ENCODE measurements around the gene TMEM115.

Gene TMEM115

DNA sequence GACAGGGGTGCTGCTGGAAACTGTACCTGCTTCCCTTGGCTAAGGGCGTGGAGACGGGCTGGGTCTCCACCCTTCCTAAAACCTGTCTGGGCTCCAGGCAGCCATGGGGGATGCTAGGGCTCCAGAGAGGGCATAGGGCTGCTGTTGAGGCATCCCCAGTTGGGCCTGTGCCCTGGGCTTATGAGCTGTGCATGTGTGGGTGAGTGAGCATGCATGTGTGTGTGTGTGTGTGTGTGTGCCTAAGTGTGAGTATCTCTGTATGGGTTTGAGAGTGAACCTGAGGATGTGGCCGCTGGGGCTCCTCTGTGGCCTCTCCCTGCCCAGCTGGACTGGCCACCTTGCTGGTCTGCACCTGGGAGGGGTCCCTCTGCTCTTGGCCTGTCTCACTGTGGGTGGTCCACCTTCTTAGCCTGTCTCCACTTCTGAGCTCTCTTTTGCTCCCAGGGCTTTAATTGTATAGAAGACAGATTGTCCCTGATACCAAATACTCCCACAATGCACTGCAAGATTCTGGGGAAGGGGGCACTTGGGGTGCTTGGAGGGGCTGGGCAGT, 11.9 kb upstream of the TMEM115 start:
- in situ Hi-C loops (cut with MboI; ENCODE audit: low sequenced_read_pairs, unreplicated experiment), result no loop called here
- DNase-seq (ENCODE audit: low spot score), result no peak
- TF ChIP-seq, protein P1, sequence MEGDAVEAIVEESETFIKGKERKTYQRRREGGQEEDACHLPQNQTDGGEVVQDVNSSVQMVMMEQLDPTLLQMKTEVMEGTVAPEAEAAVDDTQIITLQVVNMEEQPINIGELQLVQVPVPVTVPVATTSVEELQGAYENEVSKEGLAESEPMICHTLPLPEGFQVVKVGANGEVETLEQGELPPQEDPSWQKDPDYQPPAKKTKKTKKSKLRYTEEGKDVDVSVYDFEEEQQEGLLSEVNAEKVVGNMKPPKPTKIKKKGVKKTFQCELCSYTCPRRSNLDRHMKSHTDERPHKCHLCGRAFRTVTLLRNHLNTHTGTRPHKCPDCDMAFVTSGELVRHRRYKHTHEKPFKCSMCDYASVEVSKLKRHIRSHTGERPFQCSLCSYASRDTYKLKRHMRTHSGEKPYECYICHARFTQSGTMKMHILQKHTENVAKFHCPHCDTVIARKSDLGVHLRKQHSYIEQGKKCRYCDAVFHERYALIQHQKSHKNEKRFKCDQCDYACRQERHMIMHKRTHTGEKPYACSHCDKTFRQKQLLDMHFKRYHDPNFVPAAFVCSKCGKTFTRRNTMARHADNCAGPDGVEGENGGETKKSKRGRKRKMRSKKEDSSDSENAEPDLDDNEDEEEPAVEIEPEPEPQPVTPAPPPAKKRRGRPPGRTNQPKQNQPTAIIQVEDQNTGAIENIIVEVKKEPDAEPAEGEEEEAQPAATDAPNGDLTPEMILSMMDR (IDR thresholded peaks at IDR 0.05; ENCODE audit: borderline replicate concordance, control extremely low read depth, extremely low read depth, insufficient read depth, missing control alignments), result no peak

DNA sequence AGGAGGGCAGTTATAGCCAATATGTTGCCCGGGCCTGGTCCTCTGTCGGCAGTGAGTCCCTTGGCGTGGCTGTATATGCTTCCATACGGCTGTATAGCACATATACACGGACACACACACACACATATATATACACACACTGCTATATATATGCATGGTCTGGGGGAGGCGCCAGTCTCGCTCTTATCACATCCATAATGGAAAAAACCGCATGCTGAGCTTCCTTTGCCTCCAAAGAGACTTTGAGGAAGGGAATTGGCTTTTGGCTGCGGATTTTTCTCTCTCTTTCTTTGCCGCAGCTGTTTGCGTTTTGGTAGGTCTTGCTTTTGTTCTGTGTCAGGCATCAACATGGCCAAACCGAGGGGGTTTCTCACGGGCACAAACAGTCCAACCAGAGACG, 11.3 kb upstream of the TMEM115 start:
- in situ Hi-C loops (cut with MboI; ENCODE audit: low sequenced_read_pairs, unreplicated experiment), result no loop called here
- DNase-seq (ENCODE audit: low spot score), result no peak
- TF ChIP-seq, protein P1 (IDR thresholded peaks at IDR 0.05; ENCODE audit: borderline replicate concordance, control extremely low read depth, extremely low read depth, insufficient read depth, missing control alignments), result no peak

DNA sequence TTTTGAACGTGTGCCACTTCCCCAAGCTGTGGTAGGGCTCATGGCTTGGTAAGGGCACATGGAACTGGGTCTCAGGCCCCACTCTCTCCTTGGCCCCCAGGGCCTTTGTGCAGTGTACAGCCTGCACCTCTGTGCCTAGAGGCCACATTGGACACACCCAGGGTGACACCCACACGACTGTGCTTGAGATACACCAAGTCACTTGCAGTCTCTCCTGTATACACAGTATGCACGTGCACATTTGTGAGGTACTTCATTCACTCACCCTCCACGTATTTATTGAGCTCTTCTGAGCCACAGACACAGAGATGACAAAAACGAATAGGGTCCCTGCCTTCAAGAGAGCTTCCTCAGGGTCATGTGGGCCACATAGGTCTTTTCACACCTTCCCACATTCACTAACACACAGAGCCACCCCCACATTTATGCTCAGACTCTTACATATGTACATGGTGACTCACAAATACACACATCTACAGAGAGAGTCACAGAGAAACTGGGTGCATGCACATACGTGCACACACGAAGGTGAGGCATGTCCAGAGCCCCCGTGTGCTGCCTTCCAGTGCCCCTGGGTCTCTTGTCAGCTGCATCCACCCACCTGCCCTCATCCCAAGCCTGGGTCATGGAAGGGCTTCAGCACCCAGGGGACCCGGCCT, 9.8 kb upstream of the TMEM115 start:
- DNase-seq (ENCODE audit: low spot score), result no peak
- TF ChIP-seq, protein P1 (IDR thresholded peaks at IDR 0.05; ENCODE audit: borderline replicate concordance, control extremely low read depth, extremely low read depth, insufficient read depth, missing control alignments), result no peak
- in situ Hi-C loops (cut with MboI; ENCODE audit: low sequenced_read_pairs, unreplicated experiment), result no loop called here

DNA sequence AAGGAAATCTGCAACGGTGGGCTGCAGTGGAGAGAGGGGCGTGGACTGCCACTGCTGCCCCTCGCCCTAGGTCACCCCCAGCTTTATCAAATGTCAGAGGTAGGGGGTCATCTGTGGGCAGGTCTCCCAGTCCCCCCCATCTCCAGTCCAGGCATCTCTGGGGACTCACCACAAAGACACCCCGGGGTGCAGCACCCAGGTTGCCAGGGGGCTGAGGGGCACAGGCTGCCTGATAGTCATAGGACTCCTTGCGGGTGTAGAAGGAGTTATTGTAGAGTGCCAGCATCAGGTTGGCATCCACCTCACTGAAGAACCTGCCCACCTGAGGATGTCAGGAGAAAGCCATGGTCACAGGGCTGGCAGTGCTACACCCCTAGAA, 6.5 kb upstream of the TMEM115 start:
- DNase-seq (ENCODE audit: low spot score), result no peak
- in situ Hi-C loops (cut with MboI; ENCODE audit: low sequenced_read_pairs, unreplicated experiment), result no loop called here
- TF ChIP-seq, protein P1 (IDR thresholded peaks at IDR 0.05; ENCODE audit: borderline replicate concordance, control extremely low read depth, extremely low read depth, insufficient read depth, missing control alignments), result no peak

DNA sequence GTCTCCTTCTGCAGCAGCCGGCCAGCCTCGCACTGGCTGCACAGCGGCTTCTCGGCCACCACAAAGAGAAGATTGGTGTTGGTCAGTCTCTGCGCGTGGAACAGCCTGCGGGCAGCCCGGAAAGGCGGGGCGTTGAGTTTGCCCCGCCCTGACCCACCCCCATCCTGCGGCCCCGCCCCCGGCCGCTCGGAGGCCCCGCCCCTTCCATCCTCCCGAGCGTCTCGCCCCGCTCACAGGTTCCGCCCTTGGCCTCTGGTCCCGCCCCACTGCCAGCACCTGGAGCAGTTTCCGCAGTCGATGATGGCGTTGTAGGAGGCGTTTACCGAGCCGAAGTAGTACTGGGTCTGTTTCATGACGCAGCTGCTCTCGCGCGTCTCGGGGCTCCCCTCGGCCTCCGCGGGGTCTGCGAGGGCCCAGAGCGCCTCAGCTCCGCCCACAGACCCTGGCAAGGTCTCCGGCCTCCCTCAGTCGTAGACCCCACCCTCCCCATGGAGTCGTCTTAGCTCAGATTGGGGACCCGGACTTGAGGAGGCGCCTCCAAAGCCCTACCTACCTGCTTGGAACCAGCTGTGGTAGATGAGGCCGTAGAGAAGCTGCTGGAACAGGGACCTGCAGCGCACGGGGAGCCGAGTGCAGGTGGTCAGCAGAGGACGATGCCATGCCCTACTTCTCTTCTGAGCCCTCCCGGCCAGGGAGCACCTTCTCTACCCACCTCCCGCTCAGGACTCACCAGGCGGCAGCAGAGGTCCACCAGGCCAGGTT, 5.9 kb upstream of the TMEM115 start:
- TF ChIP-seq, protein P1 (IDR thresholded peaks at IDR 0.05; ENCODE audit: borderline replicate concordance, control extremely low read depth, extremely low read depth, insufficient read depth, missing control alignments), result no peak
- in situ Hi-C loops (cut with MboI; ENCODE audit: low sequenced_read_pairs, unreplicated experiment), result no loop called here
- DNase-seq (ENCODE audit: low spot score), result peak; percentile 97

DNA sequence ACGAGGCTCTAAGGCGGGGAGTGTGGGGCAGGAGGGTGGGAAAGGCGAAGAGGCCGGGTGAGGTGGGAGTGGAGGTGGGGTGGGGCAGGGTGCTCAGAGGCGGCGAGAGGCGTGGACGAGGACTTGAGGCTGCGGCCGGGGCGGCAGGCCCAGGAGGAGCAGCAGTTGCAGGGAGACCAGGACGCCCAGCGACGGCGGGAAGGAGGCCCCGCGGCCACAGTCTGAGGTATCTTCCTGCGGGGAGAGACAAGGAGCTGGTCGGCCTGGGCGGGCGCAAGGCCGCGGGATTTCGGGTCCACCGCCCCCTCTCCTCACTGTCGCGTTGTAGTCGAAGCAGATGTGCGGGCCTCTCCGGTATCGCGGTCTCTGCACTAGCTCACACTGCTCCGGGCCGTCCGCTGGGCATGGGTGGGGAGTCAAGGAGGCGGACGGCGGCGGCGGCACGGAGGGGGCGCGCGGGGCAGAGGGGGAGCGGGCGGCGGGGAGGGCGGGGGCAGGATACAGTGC, 5.3 kb upstream of the TMEM115 start:
- no peak for DNase-seq (ENCODE audit: low spot score)
- in situ Hi-C loops (cut with MboI; ENCODE audit: low sequenced_read_pairs, unreplicated experiment), result no loop called here
- TF ChIP-seq, protein P1 (IDR thresholded peaks at IDR 0.05; ENCODE audit: borderline replicate concordance, control extremely low read depth, extremely low read depth, insufficient read depth, missing control alignments), result no peak

Measured in GM13976 (cell line).